ENCODE results near the gene SMAD4. TPM values are rescaled to one million over a fixed set of nuclear protein-coding genes. Genes with fewer than 3 reads are reported as not detected.

Gene SMAD4
- total and polyA plus RNA-seq, 2 of the 8 experiments (the other 6 are each of a cell fraction or from before 2014, with no cell fraction given) = 86.5 to 139 TPM

GRCh38 chr18:51028201-51028805, 1.7 kb upstream of the SMAD4 start (continued):
- TF ChIP-seq SP2 (IDR thresholded peaks at IDR 0.05; ENCODE audit: low read length) = no peak
- peak; percentile 37; the same call in 1 of the 2 replicates for TF ChIP-seq POLR2AphosphoS5 (IDR thresholded peaks at IDR 0.05; ENCODE audit: low read depth, low read length)
- no peak for TF ChIP-seq FOSL1 (IDR thresholded peaks at IDR 0.05; ENCODE audit: insufficient read depth, low read depth, low read length)
- peak; percentile 69 for TF ChIP-seq YY1 (IDR thresholded peaks at IDR 0.05; ENCODE audit: low read depth, low read length)
- TF ChIP-seq MAX (IDR thresholded peaks at IDR 0.05) = peak; percentile 90
- no peak for TF ChIP-seq CTBP2 (IDR thresholded peaks at IDR 0.05; ENCODE audit: borderline replicate concordance, insufficient read depth, insufficient read length, low read length)
- 0 out of 2 replicates have a peak, but pooled peaks have one; percentile 19 for TF ChIP-seq TBP (IDR thresholded peaks at IDR 0.05; ENCODE audit: low read depth, low read length)
- no peak for TF ChIP-seq CHD7 (IDR thresholded peaks at IDR 0.05; ENCODE audit: insufficient replicate concordance, low read length)
- no peak for TF ChIP-seq HDAC6 (IDR thresholded peaks at IDR 0.05; ENCODE audit: low read depth, low read length)
- TF ChIP-seq SP1 (IDR thresholded peaks at IDR 0.05; ENCODE audit: low read depth, low read length) = 0 out of 2 replicates have a peak, but pooled peaks have one; percentile 9
- TF ChIP-seq BRCA1 (IDR thresholded peaks at IDR 0.05; ENCODE audit: low read depth, low read length) = no peak

Measured in H1 (cell line).